OCI-LY3 (cell line): ENCODE data around the gene SPATA2.

ENCODE experiments used
- H2AFZ ChIP-seq: fragments of 200-600, 300-600 bp; shearing (Covaris generic); 2 replicates; pipeline ENCODE4 v1.6.0; 2014; ENCODE audit warnings: antibody characterized with exemption, low read depth, low read length
- H3K27ac ChIP-seq: fragments of 200-600, 300-600 bp; sonication (generic); 2 replicates; pipeline ENCODE4 v1.5.1; 2014; ENCODE audit warnings: mild to moderate bottlenecking, low read length, moderate library complexity, mixed read lengths
- H3K27me3 ChIP-seq: fragments of 200-600, 300-600 bp; sonication (generic); 2 replicates; pipeline ENCODE4 v1.6.1; 2014; ENCODE audit warnings: low read depth, low read length, mixed read lengths
- H3K36me3 ChIP-seq: fragments of 200-600, 300-600 bp; sonication (generic); replicated peaks from 2 replicates; pipeline ENCODE3; 2014; ENCODE audit warnings: low read depth, low read length, mixed read lengths
- H3K4me1 ChIP-seq: fragments of 300-600, 200-600 bp; sonication (generic); 2 replicates; pipeline ENCODE4 v1.6.1; 2014; ENCODE audit warnings: low read length, mixed read lengths
- H3K4me2 ChIP-seq: fragments of 200-600, 300-600 bp; sonication (generic); 2 replicates; pipeline ENCODE4 v1.6.1; 2014; ENCODE audit warnings: low read length, mixed read lengths
- H3K4me3 ChIP-seq: fragments of 300-600, 200-600 bp; sonication (generic); 2 replicates; pipeline ENCODE4 v1.5.1; 2014; ENCODE audit warnings: antibody characterized with exemption, mild to moderate bottlenecking, low read length, moderate library complexity
- H3K79me2 ChIP-seq: fragments of 300-600, 200-600 bp; shearing (Covaris generic); 2 replicates; pipeline ENCODE4 v1.6.1; 2014; ENCODE audit warnings: mild to moderate bottlenecking, low read length, mixed read lengths
- H3K9ac ChIP-seq: fragments of 300-600, 200-600 bp; shearing (Covaris generic); 2 replicates; pipeline ENCODE4 v1.6.0; 2014; ENCODE audit warnings: mild to moderate bottlenecking, low read length, moderate library complexity
- H3K9me3 ChIP-seq: fragments of 200-600, 300-600 bp; shearing (Covaris generic); 2 replicates; pipeline ENCODE4 v1.6.1; 2014; ENCODE audit warnings: low read length, mixed read lengths; ENCODE audit not compliant: insufficient read depth
- H4K20me1 ChIP-seq: fragments of 200-600, 300-600 bp; sonication (generic); 2 replicates; pipeline ENCODE4 v1.6.1; 2016; ENCODE audit warnings: low read length, mixed read lengths; ENCODE audit not compliant: insufficient read depth
- CTCF ChIP-seq: fragments of 200-600, 300-600 bp; sonication (generic); IDR thresholded peaks from 2 replicates; pipeline ENCODE4 v1.5.1; 2014; ENCODE audit warnings: antibody characterized with exemption, low read length, low read depth
- EZH2phosphoT487 ChIP-seq: fragments of 200-600 bp; shearing (Covaris generic); IDR thresholded peaks from 2 replicates; pipeline ENCODE4 v1.6.1; 2018; ENCODE audit warnings: antibody characterized with exemption, mixed run types, low read depth

SPATA2 gene

GRCh38 chr20:49937027-49937929 lies 21.9 kb upstream of the SPATA2 start:
- Histone ChIP-seq H2AFZ (no peak overlapping the region), H4K20me1 (peaks cover 44% of the 10 kb centered on the region), H3K79me2 (peaks cover 61% of the 10 kb centered on the region), H3K4me3 (peak overlapping the region; percentile 77), H3K9ac (peak overlapping the region; percentile 83), H3K4me2 (peak overlapping the region; percentile 97), H3K9me3 (no peaks in the 10 kb centered on the region), H3K4me1 (peaks cover 28% of the 10 kb centered on the region), H3K27ac (peak overlapping the region; percentile 28), H3K27me3 (no peaks in the 10 kb centered on the region), H3K36me3 (peaks cover 34% of the 10 kb centered on the region)
- no peak for TF ChIP-seq CTCF
- TF ChIP-seq EZH2phosphoT487, result no peak

- Histone ChIP-seq H2AFZ (peak within 1 kb of the TSS; percentile 44), H3K4me1 (peaks cover 28% of the 10 kb centered on the region), H3K36me3 (peaks cover 26% of the 10 kb centered on the region), H3K9ac (peak within 1 kb of the TSS; percentile 83), H3K9me3 (no peaks in the 10 kb centered on the region), H3K4me3 (peak within 1 kb of the TSS; percentile 77), H4K20me1 (peaks cover 35% of the 10 kb centered on the region), H3K4me2 (peak within 1 kb of the TSS; percentile 97), H3K27me3 (no peaks in the 10 kb centered on the region), H3K79me2 (peaks cover 52% of the 10 kb centered on the region), H3K27ac (peak within 1 kb of the TSS; percentile 28)
- TF ChIP-seq EZH2phosphoT487, result no peak
- 0 out of 2 replicates have a peak, but pooled peaks have one; percentile 11 for TF ChIP-seq CTCF
These were observed 21.1 kb upstream of the SPATA2 start, which contains the start of gene RNF114 for GRCh38 chr20:49936153-49937026. Gene RNF114, plus strand, starts transcription at chr20:49936397. Its CDS starts 16 bp downstream, at chr20:49936413.

- TF ChIP-seq CTCF (no peak), EZH2phosphoT487 (no peak)
- Histone ChIP-seq H3K4me2 (peak overlapping the region; percentile 77), H4K20me1 (peaks cover 30% of the 10 kb centered on the region), H3K9ac (peak overlapping the region; percentile 69), H3K79me2 (peaks cover 45% of the 10 kb centered on the region), H3K4me3 (peak overlapping the region; percentile 77), H3K27ac (peak overlapping the region; percentile 18), H3K9me3 (no peaks in the 10 kb centered on the region), H3K36me3 (peaks cover 20% of the 10 kb centered on the region), H3K27me3 (no peaks in the 10 kb centered on the region), H3K4me1 (peaks cover 28% of the 10 kb centered on the region), H2AFZ (peak overlapping the region; percentile 44)
These were observed 20.4 kb upstream of the SPATA2 start for GRCh38 chr20:49935746-49936152.

- Histone ChIP-seq H3K4me1 (peaks cover 19% of the 10 kb centered on the region), H3K4me3 (peak overlapping the region; percentile 32), H3K27ac (no peak overlapping the region), H3K4me2 (peak overlapping the region; percentile 40), H3K79me2 (no peaks in the 10 kb centered on the region), H3K36me3 (no peaks in the 10 kb centered on the region), H3K27me3 (no peaks in the 10 kb centered on the region), H3K9ac (no peak overlapping the region), H2AFZ (peak overlapping the region; percentile 33; the same call in 1 of the 2 replicates), H4K20me1 (no peaks in the 10 kb centered on the region), H3K9me3 (peaks cover 6% of the 10 kb centered on the region; the same call in 1 of the 2 replicates)
- TF ChIP-seq EZH2phosphoT487 (no peak), CTCF (no peak)
These were observed 13.8 kb upstream of the SPATA2 start for GRCh38 chr20:49929142-49929494.
